DND-41 (cell line): ENCODE data around the gene PSRC1.

ENCODE experiments used
- CTCF ChIP-seq: IDR thresholded peaks from 2 replicates; pipeline ENCODE4 v1.5.1; 2012; ENCODE audit warnings: borderline replicate concordance, low read length, moderate library complexity, mild to moderate bottlenecking; ENCODE audit not compliant: poor library complexity, severe bottlenecking; ENCODE audit errors: extremely low read depth
- EZH2 ChIP-seq: IDR thresholded peaks from 3 replicates; pipeline ENCODE4 v1.6.1; 2012; ENCODE audit warnings: borderline replicate concordance, low read depth, mild to moderate bottlenecking, moderate library complexity, low read length, inconsistent platforms; ENCODE audit not compliant: severe bottlenecking

- TF ChIP-seq CTCF (no peak), EZH2 (no peak)
Measured at GRCh38 chr1:109295712-109296415, 12.9 kb upstream of the PSRC1 start.
